HG03280 (cell line): ENCODE measurements around the gene PCCA.
"Not testable (repeated sequence)": the region's sequence is repeated elsewhere in the genome, so short reads cannot be mapped to it uniquely, and the experiment has no call there.

Source experiments
- ATAC-seq: cut with Tn5 transposase; IDR thresholded peaks from one replicate; pipeline ENCODE4 v1.9.1; 2021; ENCODE audit warnings: mild to moderate bottlenecking, moderate library complexity; ENCODE audit not compliant: unreplicated experiment

Gene PCCA

DNA sequence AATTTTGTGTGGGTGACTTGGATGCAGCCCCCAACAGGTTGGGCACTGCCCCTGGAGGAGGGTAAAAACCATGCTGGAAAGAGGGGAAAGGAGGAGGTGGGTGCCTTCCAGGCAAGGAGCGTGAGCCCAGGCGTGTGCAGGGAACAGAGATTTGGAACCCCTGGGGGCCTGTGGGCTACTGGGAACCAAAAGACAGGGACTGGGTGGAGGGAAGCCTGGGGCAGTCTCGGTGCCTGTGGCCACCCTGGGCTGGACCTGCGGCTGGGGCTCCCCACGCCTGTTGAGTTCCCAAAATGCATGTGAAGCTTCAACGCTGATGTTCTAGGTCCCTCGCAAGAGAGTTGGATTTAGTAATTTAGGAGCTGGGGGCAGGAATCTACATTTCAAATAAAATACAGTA lies 474.9 kb downstream of the PCCA start:
- no peak for ATAC-seq

DNA sequence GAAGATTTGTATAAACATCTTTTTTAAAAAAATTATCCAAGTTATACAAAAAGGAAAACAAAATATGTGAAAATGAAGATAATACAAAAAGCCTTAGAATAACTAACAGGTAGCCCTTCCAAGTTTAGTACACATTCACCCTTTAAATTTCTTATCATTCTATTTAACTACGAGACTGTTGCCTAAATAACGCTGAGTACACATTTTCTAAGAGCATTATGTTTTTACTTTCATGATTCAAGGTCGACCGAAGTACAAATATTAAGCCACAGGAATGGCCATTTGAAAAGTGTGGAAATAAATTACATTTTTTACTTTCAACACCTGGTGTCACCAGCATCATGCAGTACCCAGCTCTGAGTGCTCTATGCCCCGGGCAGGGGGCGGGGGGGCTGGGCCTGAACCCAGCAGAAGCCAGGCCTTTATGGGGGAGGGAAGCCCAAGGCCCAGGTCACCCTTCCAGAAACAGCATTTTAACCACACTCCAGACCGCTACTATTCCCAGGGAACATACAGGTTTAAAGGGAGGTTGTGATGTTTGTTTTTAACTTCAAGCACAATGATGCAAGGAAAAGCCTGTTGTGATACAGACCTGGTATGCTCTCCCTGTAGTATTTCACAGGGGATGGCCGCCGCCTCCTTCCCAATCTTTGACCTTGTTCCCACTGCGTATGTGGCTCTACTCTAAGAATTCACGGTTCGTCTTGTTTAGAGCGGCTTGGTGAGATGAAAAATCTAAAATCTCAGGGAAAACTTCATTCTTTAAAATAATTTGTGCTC lies 475.7 kb downstream of the PCCA start:
- no peak for ATAC-seq

DNA sequence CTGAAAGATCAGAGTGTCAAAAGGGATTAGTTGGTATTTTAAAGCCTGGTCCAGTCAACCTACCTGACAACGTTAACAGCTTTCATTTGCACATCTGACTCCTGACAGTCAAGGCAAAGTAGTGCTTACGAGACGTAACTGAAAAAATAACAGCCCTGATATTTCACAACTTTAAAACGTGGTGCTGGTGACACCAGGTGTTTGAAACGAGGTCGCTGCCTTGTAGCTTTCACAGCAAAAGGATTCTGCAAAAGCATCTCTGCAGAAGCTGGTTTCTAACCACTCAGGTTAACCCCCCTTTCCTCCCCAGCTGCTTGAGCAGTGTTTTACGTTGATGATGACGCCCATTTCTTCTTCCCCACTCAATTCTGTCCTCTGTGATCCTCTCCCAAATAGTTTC lies 476.4 kb downstream of the PCCA start:
- no peak for ATAC-seq

DNA sequence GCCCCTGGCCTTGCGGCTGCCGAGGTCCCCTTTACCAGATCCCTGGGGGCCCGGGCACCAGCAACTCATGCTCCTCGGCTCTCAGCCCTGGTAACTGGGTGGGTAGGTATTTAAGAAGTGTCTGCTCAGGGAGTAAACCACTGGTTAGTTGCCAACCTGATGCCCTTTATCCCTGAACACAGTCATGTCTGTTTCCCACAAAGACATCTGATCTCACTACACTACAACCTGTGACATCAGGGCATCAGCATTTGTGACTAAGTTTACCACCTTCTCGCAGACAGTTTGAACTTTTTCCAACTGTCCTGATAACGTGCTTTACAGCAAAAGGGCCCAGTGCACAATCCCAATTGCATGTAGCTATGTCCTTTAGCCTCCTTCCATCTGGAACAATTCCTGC lies 477.6 kb downstream of the PCCA start:
- ATAC-seq: no peak

DNA sequence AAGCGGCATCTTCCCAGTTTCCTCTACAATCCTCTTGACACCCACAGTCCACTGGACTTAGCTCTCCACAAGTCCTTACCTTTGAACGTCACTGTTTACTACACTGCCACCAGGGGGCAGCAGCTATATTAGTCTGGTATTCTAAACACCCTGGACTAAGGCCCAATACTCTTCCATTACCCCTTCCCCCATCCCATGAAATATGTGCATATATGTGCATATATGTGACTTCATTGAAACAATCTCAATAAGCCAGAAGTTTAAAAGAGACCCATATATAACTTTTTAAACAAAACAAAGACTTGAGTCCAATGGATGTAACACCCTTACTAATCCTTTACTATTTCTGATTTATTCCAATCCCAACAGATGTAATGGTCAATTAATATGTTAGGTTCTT lies 484.2 kb downstream of the PCCA start:
- peak; percentile 92 for ATAC-seq

DNA sequence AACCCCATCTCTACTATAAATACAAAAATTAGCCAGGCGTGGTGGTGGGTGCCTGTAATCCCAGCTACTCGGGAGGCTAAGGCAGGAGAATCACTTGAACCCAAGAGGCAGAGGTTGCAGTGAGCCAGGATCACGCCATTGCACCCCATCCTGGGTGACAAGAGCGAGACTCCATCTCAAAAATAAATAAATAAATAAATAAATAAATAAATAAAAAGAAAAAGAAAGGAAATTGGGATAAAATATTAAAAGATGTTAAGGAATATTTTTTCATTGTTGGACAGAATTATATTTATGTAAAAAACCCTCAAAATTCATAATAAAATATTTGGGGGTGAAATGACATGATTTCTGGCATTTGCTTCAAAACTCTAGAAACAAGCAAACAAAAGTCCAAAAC lies 488.3 kb downstream of the PCCA start:
- ATAC-seq: not testable (repeated sequence)
